Right renal cortex interstitium (tissue), 3 donors: ENCODE data around the gene DOCK11. TPM values are rescaled to one million over a fixed set of nuclear protein-coding genes. Genes with fewer than 3 reads are reported as not detected.
"Not testable (repeated sequence)": the region's sequence is repeated elsewhere in the genome, so short reads cannot be mapped to it uniquely, and the experiment has no call there.

Experiments used
- DNase-seq, 3 donors: peaks; one replicate each; pipeline ENCODE4 v3.0.0-alpha.2; 2013; ENCODE audit warnings: low read depth in 3 of 3, low spot score in 2 of 3
- polyA plus RNA-seq, 3 donors: library from polyadenylated mRNA; unstranded; fragments of 120-200 nt; gene quantifications; one replicate each; pipeline ENCODE4 v1.2.1, GENCODE V29; 2013; ENCODE audit not compliant: insufficient read length in 3 of 3

Gene DOCK11
- polyA plus RNA-seq = 10 to 100 TPM; 19.9 to 24.6 (median 20.9) TPM

- peak in 1 of 3 donors; percentile 57 for DNase-seq
Measured at GRCh38 chrX:118495061-118495921, at the start of gene DOCK11. TSS of gene DOCK11 (plus strand) at chrX:118495815. CDS start at chrX:118495972, 157 bp downstream.

GRCh38 chrX:118448273-118448783 is 47.3 kb upstream of the DOCK11 start:
- DNase-seq = no peak

- DNase-seq = no peak
Measured at GRCh38 chrX:118455013-118455412, 40.6 kb upstream of the DOCK11 start.

GRCh38 chrX:118459494-118459893 is 36.1 kb upstream of the DOCK11 start:
- peak in 2 of 3 donors; percentile 1 to 8 for DNase-seq

GRCh38 chrX:118464501-118464900 is 31.1 kb upstream of the DOCK11 start:
- no peak for DNase-seq

GRCh38 chrX:118468122-118468521 is 27.5 kb upstream of the DOCK11 start:
- DNase-seq = no peak

GRCh38 chrX:118470721-118471347 is 24.8 kb upstream of the DOCK11 start:
- not testable (repeated sequence) for DNase-seq

- DNase-seq = no peak
Measured at GRCh38 chrX:118474586-118474985, 21.0 kb upstream of the DOCK11 start.

- no peak for DNase-seq
Measured at GRCh38 chrX:118475903-118476302, 19.7 kb upstream of the DOCK11 start.

- DNase-seq = no peak
Measured at GRCh38 chrX:118480172-118480571, 15.4 kb upstream of the DOCK11 start.

GRCh38 chrX:118482384-118482783 is 13.2 kb upstream of the DOCK11 start:
- DNase-seq = not testable (repeated sequence)

- no peak for DNase-seq
Measured at GRCh38 chrX:118484216-118484903, 11.3 kb upstream of the DOCK11 start.

- DNase-seq = not testable (repeated sequence)
Measured at GRCh38 chrX:118486693-118487092, 8.9 kb upstream of the DOCK11 start.

GRCh38 chrX:118493016-118493415 is 2.6 kb upstream of the DOCK11 start:
- DNase-seq = no peak

- no peak for DNase-seq
Measured at GRCh38 chrX:118493653-118494297, 1.8 kb upstream of the DOCK11 start.

GRCh38 chrX:118495958-118496762 is 545 bp downstream of the DOCK11 start:
- DNase-seq = no peak

GRCh38 chrX:118496763-118497079 is 1.1 kb downstream of the DOCK11 start:
- no peak for DNase-seq

- no peak for DNase-seq
Measured at GRCh38 chrX:118497180-118497818, 1.7 kb downstream of the DOCK11 start.

- no peak for DNase-seq
Measured at GRCh38 chrX:118498351-118498750, 2.7 kb downstream of the DOCK11 start.
